ENCODE measurements around the gene DCX.

- TF ChIP-seq, protein P1, sequence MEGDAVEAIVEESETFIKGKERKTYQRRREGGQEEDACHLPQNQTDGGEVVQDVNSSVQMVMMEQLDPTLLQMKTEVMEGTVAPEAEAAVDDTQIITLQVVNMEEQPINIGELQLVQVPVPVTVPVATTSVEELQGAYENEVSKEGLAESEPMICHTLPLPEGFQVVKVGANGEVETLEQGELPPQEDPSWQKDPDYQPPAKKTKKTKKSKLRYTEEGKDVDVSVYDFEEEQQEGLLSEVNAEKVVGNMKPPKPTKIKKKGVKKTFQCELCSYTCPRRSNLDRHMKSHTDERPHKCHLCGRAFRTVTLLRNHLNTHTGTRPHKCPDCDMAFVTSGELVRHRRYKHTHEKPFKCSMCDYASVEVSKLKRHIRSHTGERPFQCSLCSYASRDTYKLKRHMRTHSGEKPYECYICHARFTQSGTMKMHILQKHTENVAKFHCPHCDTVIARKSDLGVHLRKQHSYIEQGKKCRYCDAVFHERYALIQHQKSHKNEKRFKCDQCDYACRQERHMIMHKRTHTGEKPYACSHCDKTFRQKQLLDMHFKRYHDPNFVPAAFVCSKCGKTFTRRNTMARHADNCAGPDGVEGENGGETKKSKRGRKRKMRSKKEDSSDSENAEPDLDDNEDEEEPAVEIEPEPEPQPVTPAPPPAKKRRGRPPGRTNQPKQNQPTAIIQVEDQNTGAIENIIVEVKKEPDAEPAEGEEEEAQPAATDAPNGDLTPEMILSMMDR (IDR thresholded peaks at IDR 0.05): no peak
- TF ChIP-seq POLR2AphosphoS5 (IDR thresholded peaks at IDR 0.05; ENCODE audit: low read depth, low read length): no peak
- no peak for TF ChIP-seq TCF7L2 (IDR thresholded peaks at IDR 0.05; ENCODE audit: low read depth, low read length)
- no peak for TF ChIP-seq REST (IDR thresholded peaks at IDR 0.05; ENCODE audit: insufficient read depth in 1 of 2, low read depth in 2 of 2, low read length in 1 of 2)
- no peak for TF ChIP-seq SIN3A (IDR thresholded peaks at IDR 0.05; ENCODE audit: borderline replicate concordance, insufficient read depth, low read depth, low read length)
These were observed 59.6 kb downstream of the DCX start for GRCh38 chrX:111352424-111352823.

Measured in Panc1 (cell line).